Uterus (tissue), 4 donors: ENCODE measurements around the gene SYDE2. TPM values are rescaled to one million over a fixed set of nuclear protein-coding genes. Genes with fewer than 3 reads are reported as not detected.
"Not testable (repeated sequence)": the region's sequence is repeated elsewhere in the genome, so short reads cannot be mapped to it uniquely, and the experiment has no call there.

Experiments used
- DNase-seq, 2 donors: peaks; one replicate each; pipeline ENCODE4 v3.0.0-alpha.2; 2019 to 2020
- H3K27ac ChIP-seq, 2 donors: fragments of 200-600 bp; sonication (generic); 1 replicate in 1 of 2; 2 replicates in 1 of 2; pipeline ENCODE4 v1.5.1; 2016 to 2018
- H3K27me3 ChIP-seq, 2 donors: fragments of 200-600 bp; sonication (generic); one replicate each; pipeline ENCODE4 v1.5.1; 2018 to 2019; ENCODE audit warnings: control low read depth in 1 of 2
- H3K36me3 ChIP-seq, 2 donors: fragments of 200-600 bp; sonication (generic); one replicate each; pipeline ENCODE4 v1.5.1; 2019; ENCODE audit warnings: control low read depth in 1 of 2
- H3K4me1 ChIP-seq, 2 donors: fragments of 200-600 bp; sonication (generic); one replicate each; pipeline ENCODE4 v1.5.1; 2018 to 2019; ENCODE audit warnings: control low read depth in 1 of 2
- H3K4me3 ChIP-seq, 2 donors: fragments of 200-600 bp; sonication (generic); 1 replicate in 1 of 2; 2 replicates in 1 of 2; pipeline ENCODE4 v1.5.1; 2018 to 2019; ENCODE audit warnings: mild to moderate bottlenecking in 1 of 2
- H3K9me3 ChIP-seq, 2 donors: fragments of 200-600 bp; sonication (generic); one replicate each; pipeline ENCODE4 v1.5.1; 2019; ENCODE audit warnings: control low read depth in 1 of 2
- POLR2A ChIP-seq, 2 donors: fragments of 450-650 bp; IDR thresholded peaks; one replicate each; pipeline ENCODE4 v1.6.1; 2016; ENCODE audit warnings: antibody characterized with exemption in 2 of 2, mild to moderate bottlenecking in 1 of 2, moderate library complexity in 1 of 2
- intact Hi-C: fragments of 100-400 bp; cut with DNase I; formaldehyde crosslinking; loops from one replicate; pipeline ENCODE4 v1.15.1; 2023; ENCODE audit warnings: low total_unique reads
- total RNA-seq, 4 donors: library from RNA; depleted of rRNA in 3 of 4; stranded (reverse); fragments of >200 nt in 3 of 4; gene quantifications; one replicate each; pipeline versions ENCODE4 v1.1.0 to v1.2.4, GENCODE V29; 2014 to 2023
- TF ChIP-seq, protein P1 (sequence below), 4 experiments: fragments of 200-600 bp in 2 of 4; fragments of 450-650 bp in 2 of 4; sonication (generic) in 2 of 4; IDR thresholded peaks; one replicate each; pipeline ENCODE4 v1.5.1; 2016 to 2019; ENCODE audit warnings: antibody characterized with exemption in 4 of 4, mild to moderate bottlenecking in 2 of 4, moderate library complexity in 1 of 4
- donor health status: DM: yes; HTN: yes; CAD: no.

Gene SYDE2
- total RNA-seq, 4 donors from 2014 or later, result 5.3 to 24.3 (median 14.6) TPM

DNA sequence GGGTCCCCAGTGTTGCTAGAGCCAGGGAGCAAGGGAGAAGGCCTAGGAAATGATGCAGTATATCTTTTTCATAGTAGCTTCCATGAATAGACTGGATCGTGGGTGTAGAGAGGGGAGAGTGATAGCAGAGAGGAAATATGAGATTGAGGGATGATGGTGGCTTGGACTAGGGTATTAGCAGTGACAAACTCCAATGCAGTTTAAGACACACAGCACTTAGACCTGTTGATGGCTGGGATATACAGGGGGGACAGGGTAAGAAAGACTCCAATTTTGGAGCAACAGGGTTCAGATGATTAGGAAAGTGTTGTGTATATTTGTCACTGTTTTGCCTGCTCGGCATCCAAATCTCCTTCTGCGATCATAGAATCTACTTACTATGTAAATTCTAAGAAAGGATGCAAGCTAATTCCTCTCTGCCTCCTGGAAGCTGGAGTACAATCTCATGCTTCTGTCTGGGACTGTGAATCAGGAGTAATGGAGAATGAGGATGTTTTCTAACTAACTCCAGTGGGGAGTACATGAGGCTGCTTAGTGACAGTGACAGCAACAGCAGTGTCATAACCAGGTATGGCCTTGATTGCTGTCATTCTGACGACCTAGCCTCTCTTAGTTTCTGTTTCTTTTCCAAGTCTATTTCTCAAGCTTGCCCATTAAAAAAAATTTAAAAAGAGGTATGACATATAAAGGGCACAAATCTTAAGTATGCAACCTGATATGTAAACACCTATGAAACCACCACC lies 47.5 kb downstream of the SYDE2 start:
- TF ChIP-seq, protein P1, sequence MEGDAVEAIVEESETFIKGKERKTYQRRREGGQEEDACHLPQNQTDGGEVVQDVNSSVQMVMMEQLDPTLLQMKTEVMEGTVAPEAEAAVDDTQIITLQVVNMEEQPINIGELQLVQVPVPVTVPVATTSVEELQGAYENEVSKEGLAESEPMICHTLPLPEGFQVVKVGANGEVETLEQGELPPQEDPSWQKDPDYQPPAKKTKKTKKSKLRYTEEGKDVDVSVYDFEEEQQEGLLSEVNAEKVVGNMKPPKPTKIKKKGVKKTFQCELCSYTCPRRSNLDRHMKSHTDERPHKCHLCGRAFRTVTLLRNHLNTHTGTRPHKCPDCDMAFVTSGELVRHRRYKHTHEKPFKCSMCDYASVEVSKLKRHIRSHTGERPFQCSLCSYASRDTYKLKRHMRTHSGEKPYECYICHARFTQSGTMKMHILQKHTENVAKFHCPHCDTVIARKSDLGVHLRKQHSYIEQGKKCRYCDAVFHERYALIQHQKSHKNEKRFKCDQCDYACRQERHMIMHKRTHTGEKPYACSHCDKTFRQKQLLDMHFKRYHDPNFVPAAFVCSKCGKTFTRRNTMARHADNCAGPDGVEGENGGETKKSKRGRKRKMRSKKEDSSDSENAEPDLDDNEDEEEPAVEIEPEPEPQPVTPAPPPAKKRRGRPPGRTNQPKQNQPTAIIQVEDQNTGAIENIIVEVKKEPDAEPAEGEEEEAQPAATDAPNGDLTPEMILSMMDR (IDR thresholded peaks at IDR 0.05), result no peak
- no peak for TF ChIP-seq POLR2A (IDR thresholded peaks at IDR 0.05)

GRCh38 chr1:85151446-85151845 lies 49.4 kb downstream of the SYDE2 start:
- no peak for DNase-seq
- no peak for TF ChIP-seq POLR2A (IDR thresholded peaks at IDR 0.05)
- TF ChIP-seq, protein P1 (IDR thresholded peaks at IDR 0.05), result no peak
- H3K27ac ChIP-seq, result no peak overlapping the region
- H3K9me3 ChIP-seq, result no peaks in the 10 kb centered on the region
- no peaks in the 10 kb centered on the region for H3K36me3 ChIP-seq
- H3K4me3 ChIP-seq, result no peak overlapping the region
- intact Hi-C loops, result no loop called here
- H3K27me3 ChIP-seq, result no peaks in the 10 kb centered on the region
- no peaks in the 10 kb centered on the region for H3K4me1 ChIP-seq

More for the DNA sequence above, 47.5 kb downstream of the SYDE2 start:
- no peak for DNase-seq
- Histone ChIP-seq H3K4me3 (no peak overlapping the region), H3K9me3 (no peaks in the 10 kb centered on the region), H3K27ac (no peak overlapping the region), H3K36me3 (no peaks in the 10 kb centered on the region), H3K27me3 (no peaks in the 10 kb centered on the region), H3K4me1 (no peaks in the 10 kb centered on the region)
- intact Hi-C loops, result no loop called here

DNA sequence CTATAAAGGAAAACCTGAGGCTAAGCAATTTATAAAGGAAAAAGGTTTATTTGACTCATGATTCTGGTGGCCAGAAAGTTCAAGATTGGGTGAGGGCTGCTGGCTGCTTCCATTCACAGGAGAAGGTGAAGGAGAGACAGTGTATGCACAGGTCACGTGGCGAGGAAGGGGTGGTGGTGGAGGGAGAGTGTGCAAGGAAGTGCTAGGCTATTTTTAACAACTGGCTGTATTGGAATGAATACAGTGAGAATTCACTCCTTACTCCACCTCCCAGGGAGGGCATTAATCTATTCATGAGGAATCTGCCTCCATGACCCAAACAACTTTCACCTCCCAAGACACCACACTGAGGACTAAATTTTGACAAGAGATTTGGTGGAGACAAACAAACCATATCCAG lies 51.0 kb downstream of the SYDE2 start:
- H3K4me3 ChIP-seq, result no peak overlapping the region
- H3K36me3 ChIP-seq, result no peaks in the 10 kb centered on the region
- no peak for DNase-seq
- H3K4me1 ChIP-seq, result no peaks in the 10 kb centered on the region
- H3K27ac ChIP-seq, result no peak overlapping the region
- intact Hi-C loops, result no loop called here
- TF ChIP-seq, protein P1 (IDR thresholded peaks at IDR 0.05), result no peak
- no peak for TF ChIP-seq POLR2A (IDR thresholded peaks at IDR 0.05)
- H3K9me3 ChIP-seq, result no peaks in the 10 kb centered on the region
- H3K27me3 ChIP-seq, result no peaks in the 10 kb centered on the region

DNA sequence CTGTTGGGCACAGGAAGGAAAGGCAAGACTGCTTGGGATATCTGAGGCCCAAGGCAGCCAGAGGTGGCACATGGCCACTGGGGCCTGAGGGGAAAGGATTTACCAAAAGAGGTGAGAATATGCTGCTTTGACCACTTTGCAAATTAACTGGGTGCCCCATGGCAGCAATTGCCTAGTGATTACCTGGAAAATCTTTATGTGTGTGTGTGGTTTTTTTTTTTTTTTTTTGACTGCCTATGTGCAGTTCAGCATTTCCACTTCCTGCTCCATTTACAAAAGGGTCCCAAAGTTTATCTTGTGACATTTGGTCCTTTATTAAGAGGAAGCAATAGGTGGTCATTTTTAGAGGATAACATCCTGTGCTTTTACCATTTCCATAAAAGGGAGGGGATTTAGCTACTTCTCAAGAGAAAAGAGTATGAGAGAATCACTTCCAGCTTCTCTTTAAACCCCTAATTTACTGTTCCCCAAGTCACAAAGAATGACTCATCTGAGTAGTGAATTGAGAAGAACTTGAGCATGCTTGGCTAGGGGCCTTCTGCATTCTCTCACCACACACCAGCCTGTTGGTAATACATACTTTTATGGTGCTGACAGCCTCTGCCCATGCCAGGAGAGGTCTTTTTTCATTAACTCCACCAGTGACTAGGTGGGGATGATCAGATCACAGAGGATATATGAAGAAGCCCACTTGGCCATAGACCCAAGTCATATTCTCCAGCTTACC lies 52.1 kb downstream of the SYDE2 start:
- H3K4me3 ChIP-seq, result no peak overlapping the region
- no peaks in the 10 kb centered on the region for H3K9me3 ChIP-seq
- H3K4me1 ChIP-seq, result no peaks in the 10 kb centered on the region
- H3K36me3 ChIP-seq, result no peaks in the 10 kb centered on the region
- no peak overlapping the region for H3K27ac ChIP-seq
- intact Hi-C loops, result no loop called here
- DNase-seq, result no peak
- H3K27me3 ChIP-seq, result no peaks in the 10 kb centered on the region
- TF ChIP-seq, protein P1 (IDR thresholded peaks at IDR 0.05), result no peak
- no peak for TF ChIP-seq POLR2A (IDR thresholded peaks at IDR 0.05)

DNA sequence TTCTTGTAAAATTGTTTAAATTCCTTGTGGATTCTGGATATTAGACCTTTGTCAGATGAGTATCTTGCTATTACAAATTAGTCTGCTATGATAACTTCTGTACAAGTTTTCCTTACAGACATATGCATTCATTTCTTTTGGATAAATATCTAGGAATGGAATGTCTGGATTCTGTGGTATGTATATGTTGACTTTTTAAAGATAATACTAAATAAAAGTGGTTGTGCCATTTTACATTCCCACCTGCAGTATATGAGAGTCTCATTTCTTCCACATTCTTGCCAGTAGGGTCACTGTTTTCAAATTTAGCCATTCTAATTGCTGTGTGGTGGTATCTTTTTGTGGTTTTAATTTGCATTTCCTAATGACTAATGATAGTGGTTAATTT lies 53.9 kb downstream of the SYDE2 start:
- Histone ChIP-seq H3K9me3 (no peaks in the 10 kb centered on the region), H3K27me3 (no peaks in the 10 kb centered on the region), H3K27ac (no peak overlapping the region), H3K4me1 (no peaks in the 10 kb centered on the region), H3K4me3 (no peak overlapping the region), H3K36me3 (no peaks in the 10 kb centered on the region)
- DNase-seq, result no peak
- TF ChIP-seq POLR2A (IDR thresholded peaks at IDR 0.05), result no peak
- TF ChIP-seq, protein P1 (IDR thresholded peaks at IDR 0.05), result no peak
- intact Hi-C loops, result no loop called here

DNA sequence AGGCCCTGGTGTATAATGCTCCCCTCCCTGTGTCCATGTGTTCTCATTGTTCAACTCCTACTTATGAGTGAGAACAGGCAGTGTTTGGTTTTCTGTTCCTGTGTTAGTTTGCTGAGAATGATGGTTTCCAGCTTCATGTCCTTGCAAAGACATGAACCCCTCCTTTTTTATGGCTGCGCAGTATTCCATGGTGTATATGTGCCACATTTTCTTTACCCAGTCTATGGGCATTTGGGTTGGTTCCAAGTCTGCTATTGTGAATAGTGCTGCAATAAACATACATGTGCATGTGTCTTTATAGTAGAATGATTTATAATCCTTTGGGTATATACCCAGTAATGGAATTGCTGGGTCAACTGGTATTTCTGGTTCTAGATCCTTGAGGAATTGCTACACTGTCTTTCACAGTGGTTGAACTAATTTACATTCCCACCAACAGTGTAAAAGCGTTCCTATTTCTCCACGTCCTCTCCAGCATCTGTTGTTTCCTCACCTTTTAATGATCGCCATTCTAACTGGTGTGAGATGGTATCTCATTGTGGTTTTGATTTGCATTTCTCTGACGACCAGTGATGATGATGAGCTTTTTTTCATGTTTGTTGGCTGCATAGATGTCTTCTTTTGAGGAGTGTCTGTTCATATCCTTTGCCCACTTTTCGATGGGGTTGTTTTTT lies 54.4 kb downstream of the SYDE2 start:
- intact Hi-C loops, H3K9me3 ChIP-seq, H3K4me3 ChIP-seq, H3K27me3 ChIP-seq, H3K36me3 ChIP-seq, DNase-seq, H3K27ac ChIP-seq, H3K4me1 ChIP-seq: not testable (repeated sequence)
